GM18519 (cell line): ENCODE results near the gene MINPP1.
"Not testable (repeated sequence)": the region's sequence is repeated elsewhere in the genome, so short reads cannot be mapped to it uniquely, and the experiment has no call there.

Experiments used
- ATAC-seq: cut with Tn5 transposase; IDR thresholded peaks from one replicate; pipeline ENCODE4 v1.9.1; 2021; ENCODE audit warnings: mild to moderate bottlenecking, moderate library complexity; ENCODE audit not compliant: unreplicated experiment, low FRiP score

Gene MINPP1

GRCh38 chr10:87562750-87563149, 58.1 kb downstream of the MINPP1 start:
- no peak for ATAC-seq

- no peak for ATAC-seq
Observed at GRCh38 chr10:87565010-87565409, 60.3 kb downstream of the MINPP1 start.

- no peak for ATAC-seq
Observed at GRCh38 chr10:87575851-87576250, 71.2 kb downstream of the MINPP1 start.

- no peak for ATAC-seq
Observed at GRCh38 chr10:87578160-87578841, 73.6 kb downstream of the MINPP1 start.

- no peak for ATAC-seq
Observed at GRCh38 chr10:87578842-87579401, 74.2 kb downstream of the MINPP1 start.

GRCh38 chr10:87579563-87579962, 74.9 kb downstream of the MINPP1 start:
- no peak for ATAC-seq

GRCh38 chr10:87580016-87580415, 75.3 kb downstream of the MINPP1 start:
- ATAC-seq, result no peak

- ATAC-seq, result no peak
Observed at GRCh38 chr10:87585565-87586514, 81.1 kb downstream of the MINPP1 start.

- ATAC-seq, result no peak
Observed at GRCh38 chr10:87589645-87590051, 85.0 kb downstream of the MINPP1 start.

- ATAC-seq, result no peak
Observed at GRCh38 chr10:87590705-87591588, 86.3 kb downstream of the MINPP1 start.

GRCh38 chr10:87591589-87591886, 86.8 kb downstream of the MINPP1 start:
- ATAC-seq, result no peak

GRCh38 chr10:87592920-87593319, 88.2 kb downstream of the MINPP1 start:
- ATAC-seq, result not testable (repeated sequence)

GRCh38 chr10:87593702-87594101, 89.0 kb downstream of the MINPP1 start:
- ATAC-seq, result no peak

GRCh38 chr10:87594181-87594580, 89.5 kb downstream of the MINPP1 start:
- no peak for ATAC-seq

GRCh38 chr10:87594864-87595263, 90.2 kb downstream of the MINPP1 start:
- no peak for ATAC-seq

GRCh38 chr10:87596351-87596750, 91.7 kb downstream of the MINPP1 start:
- no peak for ATAC-seq

GRCh38 chr10:87598700-87599099, 94.0 kb downstream of the MINPP1 start:
- no peak for ATAC-seq

GRCh38 chr10:87600581-87600980, 95.9 kb downstream of the MINPP1 start:
- no peak for ATAC-seq
